Muscle layer of duodenum (tissue), 2 donors: ENCODE measurements around the gene NLRP3.

ENCODE experiments used
- H3K27ac ChIP-seq: one replicate; pipeline ENCODE4 v1.7.0; 2013; ENCODE audit warnings: mild to moderate bottlenecking, low read length
- H3K27me3 ChIP-seq: one replicate; pipeline ENCODE4 v1.7.0; 2013; ENCODE audit warnings: low read depth, mild to moderate bottlenecking, control low read depth, low read length
- H3K36me3 ChIP-seq, 2 donors: one replicate each; pipeline ENCODE4 v1.7.0; 2013; ENCODE audit warnings: low read length in 2 of 2, control low read depth in 1 of 2, mild to moderate bottlenecking in 1 of 2; ENCODE audit not compliant: insufficient read depth in 2 of 2, control insufficient read depth in 1 of 2
- H3K4me1 ChIP-seq, 2 donors: one replicate each; pipeline ENCODE4 v1.7.0; 2013; ENCODE audit warnings: low read length in 2 of 2, mild to moderate bottlenecking in 2 of 2, control low read depth in 1 of 2, moderate library complexity in 1 of 2; ENCODE audit not compliant: insufficient read depth in 2 of 2, control insufficient read depth in 1 of 2
- H3K4me3 ChIP-seq, 2 donors: one replicate each; pipeline ENCODE4 v1.7.0; 2013; ENCODE audit warnings: low read length in 2 of 2, low read depth in 1 of 2, mild to moderate bottlenecking in 1 of 2
- H3K9me3 ChIP-seq, 2 donors: one replicate each; pipeline ENCODE4 v1.7.0; 2013; ENCODE audit warnings: low read length in 2 of 2, control low read depth in 1 of 2, mild to moderate bottlenecking in 1 of 2; ENCODE audit not compliant: control insufficient read depth in 1 of 2
- donor health status: healthy.

NLRP3 gene

DNA sequence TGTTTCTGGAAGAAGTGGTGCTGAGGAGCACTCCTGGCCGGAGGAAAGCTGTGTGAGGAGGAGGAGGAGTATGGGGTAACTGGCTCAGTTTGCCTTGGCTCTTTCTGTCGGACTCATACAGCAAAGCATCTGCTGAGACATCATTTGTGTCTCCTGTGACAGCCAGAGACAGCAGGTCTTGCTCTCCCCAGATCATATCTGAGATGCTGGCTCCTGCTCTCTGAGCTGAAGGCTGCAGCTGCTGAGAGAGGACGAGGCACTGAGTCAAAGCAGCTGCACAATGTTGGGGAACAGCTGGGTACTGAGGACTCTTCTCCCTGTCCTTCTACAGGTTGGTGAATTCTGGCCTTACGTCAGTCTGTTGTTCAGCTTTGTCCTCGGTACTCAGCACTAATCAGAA is 27.7 kb downstream of the NLRP3 start:
- H3K4me1 ChIP-seq, result no peaks in the 10 kb centered on the region
- H3K27ac ChIP-seq, result no peak overlapping the region
- H3K9me3 ChIP-seq, result no peaks in the 10 kb centered on the region
- no peaks in the 10 kb centered on the region for H3K27me3 ChIP-seq
- no peaks in the 10 kb centered on the region for H3K36me3 ChIP-seq
- no peak overlapping the region for H3K4me3 ChIP-seq

DNA sequence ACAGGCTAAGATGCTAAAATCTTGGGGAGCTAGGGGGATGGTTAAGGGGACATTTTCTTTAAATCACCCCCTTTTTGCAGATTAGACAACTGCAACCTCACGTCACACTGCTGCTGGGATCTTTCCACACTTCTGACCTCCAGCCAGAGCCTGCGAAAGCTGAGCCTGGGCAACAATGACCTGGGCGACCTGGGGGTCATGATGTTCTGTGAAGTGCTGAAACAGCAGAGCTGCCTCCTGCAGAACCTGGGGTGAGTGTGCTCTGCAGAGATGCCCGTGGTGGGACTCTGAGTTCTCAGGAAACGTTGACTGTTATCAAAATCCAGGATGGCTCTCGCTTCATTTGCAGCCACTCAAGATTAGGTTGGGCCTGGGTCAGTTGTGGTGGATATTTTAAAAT is 28.6 kb downstream of the NLRP3 start:
- Histone ChIP-seq H3K27ac (no peak overlapping the region), H3K4me3 (no peak overlapping the region), H3K27me3 (no peaks in the 10 kb centered on the region), H3K9me3 (no peaks in the 10 kb centered on the region), H3K4me1 (no peaks in the 10 kb centered on the region), H3K36me3 (no peaks in the 10 kb centered on the region)

DNA sequence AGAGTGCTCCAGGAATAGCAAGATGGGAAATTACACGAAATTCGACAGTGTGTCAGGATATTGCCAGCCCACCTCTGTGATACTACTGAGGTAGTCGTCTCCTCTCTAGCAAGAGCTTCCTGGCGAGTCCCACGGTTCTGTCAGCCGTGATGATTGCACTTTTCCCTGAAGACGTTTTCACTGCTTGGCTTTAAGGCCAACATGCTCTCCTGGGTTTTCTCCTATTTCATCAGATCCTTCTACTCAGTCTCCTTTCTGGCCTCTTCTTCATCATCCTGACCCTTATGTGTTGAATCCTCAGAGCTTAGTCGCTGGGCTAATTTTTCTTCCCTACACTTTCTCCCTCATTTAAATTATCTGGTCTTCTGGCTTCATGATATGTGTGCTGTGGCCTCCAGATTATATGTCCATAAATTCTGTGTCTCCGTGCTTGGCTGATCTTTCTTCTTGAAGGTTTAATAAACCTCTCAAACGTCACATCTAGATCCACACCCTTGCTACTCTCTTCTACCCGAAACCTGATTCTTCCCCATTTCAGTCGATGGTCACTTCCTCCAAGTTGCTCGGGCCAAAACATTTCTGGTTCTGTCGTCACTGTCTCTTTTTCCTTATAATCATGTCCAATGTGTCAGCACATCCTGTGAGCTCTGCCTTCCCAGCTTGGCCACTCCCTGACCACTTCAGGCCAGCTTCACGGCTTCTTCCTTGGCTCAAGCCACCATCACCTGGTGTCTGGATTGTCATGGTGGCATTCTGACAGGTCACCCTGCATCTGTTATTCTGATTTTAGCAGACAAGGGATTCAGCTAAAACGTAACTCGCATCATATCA is 29.8 kb downstream of the NLRP3 start:
- no peak overlapping the region for H3K27ac ChIP-seq
- no peaks in the 10 kb centered on the region for H3K4me1 ChIP-seq
- H3K36me3 ChIP-seq, result no peaks in the 10 kb centered on the region
- no peak overlapping the region for H3K4me3 ChIP-seq
- H3K9me3 ChIP-seq, result no peaks in the 10 kb centered on the region
- H3K27me3 ChIP-seq, result no peaks in the 10 kb centered on the region

DNA sequence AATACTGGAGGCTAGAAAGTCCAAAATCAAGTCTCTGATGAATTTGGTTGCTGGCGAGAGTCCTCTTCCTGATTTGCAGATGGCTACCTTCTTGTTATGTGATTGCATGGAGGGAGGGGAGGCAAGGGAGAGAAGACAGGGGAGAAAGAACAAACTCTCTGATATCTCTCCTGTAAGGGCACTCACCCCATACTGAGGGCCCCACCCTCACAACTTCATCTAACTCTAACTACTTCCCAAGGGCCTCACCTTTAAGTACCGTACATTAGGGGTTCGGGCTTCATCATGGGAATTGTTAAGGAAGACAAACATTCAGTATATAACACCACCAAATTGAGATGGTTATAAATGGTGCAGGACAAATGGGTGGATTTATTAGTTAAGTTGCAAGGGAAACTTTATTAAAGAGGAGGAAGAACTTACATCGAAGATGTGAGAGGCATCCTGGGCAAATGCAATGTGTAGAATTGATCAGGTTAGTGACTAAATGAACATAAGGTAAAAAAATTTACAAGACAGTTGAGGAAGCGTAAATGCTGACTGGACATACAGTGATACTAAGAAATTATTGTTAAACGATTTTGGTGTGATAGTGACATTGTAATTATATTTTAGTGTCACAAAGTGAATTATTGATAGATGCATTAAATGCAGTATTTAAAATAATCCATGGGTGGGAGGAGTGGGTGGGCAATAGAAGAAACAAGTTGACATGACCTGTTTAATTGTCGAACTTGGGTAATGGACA is 31.4 kb downstream of the NLRP3 start:
- Histone ChIP-seq H3K4me1 (no peaks in the 10 kb centered on the region), H3K36me3 (no peaks in the 10 kb centered on the region), H3K9me3 (no peaks in the 10 kb centered on the region), H3K27me3 (no peaks in the 10 kb centered on the region), H3K4me3 (peak overlapping the region; percentile 60 to 77), H3K27ac (no peak overlapping the region)

DNA sequence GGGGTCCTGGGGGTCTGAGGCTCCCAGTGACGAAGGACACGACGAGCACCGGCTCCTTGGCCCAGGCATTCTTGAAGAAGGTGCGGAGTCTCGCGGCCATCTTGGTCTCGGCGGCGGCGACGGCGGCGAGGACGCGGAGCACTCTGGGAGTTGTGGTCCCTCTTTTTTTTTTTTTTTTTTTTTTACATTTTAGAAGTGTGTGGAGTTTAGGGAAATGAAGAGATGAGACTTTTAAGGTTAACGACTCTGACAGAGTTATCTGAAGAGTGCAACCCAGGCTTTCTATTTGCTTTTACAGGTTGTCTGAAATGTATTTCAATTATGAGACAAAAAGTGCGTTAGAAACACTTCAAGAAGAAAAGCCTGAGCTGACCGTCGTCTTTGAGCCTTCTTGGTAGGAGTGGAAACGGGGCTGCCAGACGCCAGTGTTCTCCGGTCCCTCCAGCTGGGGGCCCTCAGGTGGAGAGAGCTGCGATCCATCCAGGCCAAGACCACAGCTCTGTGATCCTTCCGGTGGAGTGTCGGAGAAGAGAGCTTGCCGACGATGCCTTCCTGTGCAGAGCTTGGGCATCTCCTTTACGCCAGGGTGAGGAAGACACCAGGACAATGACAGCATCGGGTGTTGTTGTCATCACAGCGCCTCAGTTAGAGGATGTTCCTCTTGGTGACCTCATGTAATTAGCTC is 32.3 kb downstream of the NLRP3 start:
- H3K4me1 ChIP-seq, result no peaks in the 10 kb centered on the region
- H3K27me3 ChIP-seq, result no peaks in the 10 kb centered on the region
- peak overlapping the region; percentile 45 for H3K27ac ChIP-seq
- peak overlapping the region; percentile 60 to 77 for H3K4me3 ChIP-seq
- no peaks in the 10 kb centered on the region for H3K36me3 ChIP-seq
- no peaks in the 10 kb centered on the region for H3K9me3 ChIP-seq

DNA sequence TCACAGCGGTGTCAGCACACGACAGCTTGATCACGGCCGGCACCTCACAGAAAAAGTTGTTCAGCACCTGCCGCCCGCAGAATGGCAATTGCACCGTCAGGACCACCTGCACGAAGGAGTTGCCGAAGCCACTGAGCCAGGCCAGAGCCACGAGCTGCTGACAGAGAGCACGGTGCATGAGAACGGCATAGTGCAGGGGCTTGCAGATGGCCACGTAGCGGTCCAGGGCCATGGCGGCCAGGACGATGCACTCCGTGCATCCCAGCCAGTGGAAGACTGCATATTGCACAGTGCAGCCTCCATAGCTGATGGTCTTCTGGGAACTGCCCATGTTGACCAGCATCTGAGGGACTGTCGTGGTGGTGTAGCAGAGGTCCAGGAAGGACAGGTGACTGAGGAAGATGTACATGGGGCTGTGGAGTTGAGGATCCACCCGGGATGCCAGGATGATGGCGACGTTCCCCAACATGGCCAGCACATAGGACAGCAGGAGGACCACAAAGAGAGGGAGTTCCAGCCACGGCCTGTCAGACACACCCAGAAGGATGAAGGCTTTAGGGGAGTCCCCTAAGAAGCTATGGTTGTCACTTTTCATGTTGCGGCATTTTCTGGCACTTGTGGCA is 35.5 kb downstream of the NLRP3 start:
- H3K27ac ChIP-seq, result no peak overlapping the region
- H3K36me3 ChIP-seq, result no peaks in the 10 kb centered on the region
- no peaks in the 10 kb centered on the region for H3K9me3 ChIP-seq
- H3K4me1 ChIP-seq, result peaks cover 0 to 3% of the 10 kb centered on the region in 2 donors
- H3K27me3 ChIP-seq, result no peaks in the 10 kb centered on the region
- H3K4me3 ChIP-seq, result no peak overlapping the region

DNA sequence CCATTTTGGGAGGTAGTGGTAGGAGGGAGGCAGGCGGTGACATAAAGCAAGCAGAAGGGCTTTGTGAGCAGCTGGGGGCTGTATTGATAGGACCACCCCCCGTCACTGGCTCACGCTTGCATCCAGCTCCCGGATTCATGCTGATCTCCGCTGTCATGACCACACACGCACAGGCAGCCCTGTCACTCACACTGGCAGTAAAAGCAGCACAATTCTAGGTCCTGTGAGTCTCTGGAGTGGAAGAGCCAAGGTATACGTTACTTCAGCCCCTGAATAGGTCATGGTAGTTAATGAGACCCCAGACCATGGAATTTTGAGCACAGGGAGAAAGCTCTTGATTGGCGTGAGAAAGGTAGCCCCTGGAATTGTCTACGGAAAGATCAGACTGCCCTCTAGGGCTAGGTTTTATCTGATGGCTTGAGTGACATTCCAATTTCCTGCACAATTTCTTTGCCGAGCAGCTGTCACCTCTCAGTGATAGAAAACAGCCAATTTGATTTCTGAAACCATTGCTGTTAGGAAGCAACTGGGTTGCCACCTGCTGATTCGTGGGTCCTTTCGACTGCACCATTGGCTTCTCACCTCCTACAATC is 36.6 kb downstream of the NLRP3 start:
- Histone ChIP-seq H3K27ac (no peak overlapping the region), H3K4me3 (no peak overlapping the region), H3K9me3 (no peaks in the 10 kb centered on the region), H3K36me3 (no peaks in the 10 kb centered on the region), H3K27me3 (no peaks in the 10 kb centered on the region), H3K4me1 (peaks cover 0 to 3% of the 10 kb centered on the region in 2 donors)

DNA sequence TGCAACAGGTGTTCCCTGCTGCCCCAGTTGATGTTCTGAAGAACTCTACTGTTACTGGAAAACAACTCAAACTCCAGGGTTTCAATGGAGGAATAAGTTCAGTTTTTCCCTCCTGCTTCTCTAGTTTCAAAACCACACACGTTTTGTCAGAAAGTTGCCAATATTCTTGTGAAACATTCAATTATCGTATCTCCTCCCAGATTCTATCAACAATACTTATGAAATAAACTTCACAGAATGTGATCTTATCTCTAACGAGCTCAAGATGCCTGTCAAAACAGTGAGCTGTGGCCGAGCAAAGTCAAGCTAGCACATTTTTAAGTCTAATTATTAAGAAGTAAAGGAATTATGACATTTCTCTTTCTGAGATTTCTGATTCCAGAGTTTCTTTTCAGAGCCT is 37.3 kb downstream of the NLRP3 start:
- H3K4me3 ChIP-seq, result no peak overlapping the region

DNA sequence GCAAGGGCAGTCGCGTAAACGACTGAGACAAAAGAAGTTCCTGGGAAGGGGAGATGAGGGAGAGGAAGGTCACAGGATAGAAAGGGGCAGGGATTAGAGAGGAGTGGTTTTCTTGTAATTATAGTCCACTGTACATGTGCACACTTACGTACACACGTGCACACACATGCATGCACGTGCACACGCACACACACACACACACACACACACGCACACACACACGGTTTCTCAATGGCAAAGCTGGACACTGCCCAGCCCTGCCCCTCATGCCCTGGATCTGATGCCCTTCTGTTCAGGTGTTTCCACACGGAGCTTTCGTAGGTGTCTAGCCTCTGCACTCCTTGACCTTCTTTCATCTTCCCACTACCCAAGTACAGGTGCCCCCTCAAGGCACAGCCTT is 38.0 kb downstream of the NLRP3 start:
- peaks cover 0 to 3% of the 10 kb centered on the region in 2 donors for H3K4me1 ChIP-seq
- H3K27me3 ChIP-seq, result no peaks in the 10 kb centered on the region
- no peak overlapping the region for H3K27ac ChIP-seq
- H3K36me3 ChIP-seq, result no peaks in the 10 kb centered on the region
- H3K4me3 ChIP-seq, result no peak overlapping the region
- H3K9me3 ChIP-seq, result no peaks in the 10 kb centered on the region

More for the DNA sequence above, 37.3 kb downstream of the NLRP3 start:
- H3K9me3 ChIP-seq, result no peaks in the 10 kb centered on the region
- no peak overlapping the region for H3K27ac ChIP-seq
- H3K36me3 ChIP-seq, result no peaks in the 10 kb centered on the region
- peaks cover 0 to 3% of the 10 kb centered on the region in 2 donors for H3K4me1 ChIP-seq
- no peaks in the 10 kb centered on the region for H3K27me3 ChIP-seq

DNA sequence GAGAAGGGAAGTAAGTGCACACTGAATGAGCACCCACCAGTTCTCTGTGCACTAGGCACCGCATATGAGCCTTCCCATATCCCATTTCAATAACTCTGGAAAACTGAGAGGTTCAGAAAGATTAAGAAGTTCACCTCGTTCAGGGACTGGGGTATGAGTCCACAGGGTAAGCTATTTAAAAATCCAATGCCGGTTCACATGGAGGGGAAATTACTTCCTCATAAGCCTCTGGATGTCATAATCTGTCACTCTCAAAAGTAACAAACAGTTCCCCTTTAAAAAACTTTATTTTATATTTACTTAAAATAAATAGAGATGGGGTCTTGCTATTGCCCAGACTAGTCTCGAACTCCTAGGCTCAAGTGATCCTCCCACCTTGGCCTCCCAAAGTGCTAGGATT is 40.0 kb downstream of the NLRP3 start:
- Histone ChIP-seq H3K9me3 (no peaks in the 10 kb centered on the region), H3K27me3 (no peaks in the 10 kb centered on the region), H3K4me1 (peaks cover 0 to 3% of the 10 kb centered on the region in 2 donors), H3K4me3 (no peak overlapping the region), H3K27ac (no peak overlapping the region), H3K36me3 (no peaks in the 10 kb centered on the region)
